GM10266 (cell line): Measurements from ENCODE around the gene ERRFI1.

ENCODE experiments used
- DNase-seq: peaks from one replicate; pipeline ENCODE4 v3.0.0; 2012; ENCODE audit errors: extremely low spot score
- CTCF ChIP-seq: IDR thresholded peaks from 2 replicates; pipeline ENCODE4 v1.5.1; 2012; ENCODE audit warnings: mild to moderate bottlenecking, low read depth; ENCODE audit not compliant: control insufficient read depth, insufficient read depth; ENCODE audit errors: missing control alignments

The ERRFI1 gene

GRCh38 chr1:8012955-8013354, 13.2 kb downstream of the ERRFI1 start:
- TF ChIP-seq CTCF, result no peak
- no peak for DNase-seq

- no peak for DNase-seq
- TF ChIP-seq CTCF, result no peak
These were observed 13.9 kb downstream of the ERRFI1 start for GRCh38 chr1:8011923-8012858.

GRCh38 chr1:8011016-8011415, 15.1 kb downstream of the ERRFI1 start:
- no peak for DNase-seq
- no peak for TF ChIP-seq CTCF

GRCh38 chr1:8010080-8010664, 15.9 kb downstream of the ERRFI1 start:
- no peak for TF ChIP-seq CTCF
- DNase-seq, result no peak

- DNase-seq, result no peak
- TF ChIP-seq CTCF, result no peak
These were observed 16.8 kb downstream of the ERRFI1 start for GRCh38 chr1:8009043-8010002.

GRCh38 chr1:8006037-8006963, 19.8 kb downstream of the ERRFI1 start:
- no peak for DNase-seq
- no peak for TF ChIP-seq CTCF
